HG03066 (cell line): ENCODE data around the gene FAM163A.
"Not testable (repeated sequence)": the region's sequence is repeated elsewhere in the genome, so short reads cannot be mapped to it uniquely, and the experiment has no call there.

Source experiments
- ATAC-seq: cut with Tn5 transposase; IDR thresholded peaks from one replicate; pipeline ENCODE4 v1.9.1; 2021; ENCODE audit warnings: low read depth; ENCODE audit not compliant: unreplicated experiment

Gene FAM163A

DNA sequence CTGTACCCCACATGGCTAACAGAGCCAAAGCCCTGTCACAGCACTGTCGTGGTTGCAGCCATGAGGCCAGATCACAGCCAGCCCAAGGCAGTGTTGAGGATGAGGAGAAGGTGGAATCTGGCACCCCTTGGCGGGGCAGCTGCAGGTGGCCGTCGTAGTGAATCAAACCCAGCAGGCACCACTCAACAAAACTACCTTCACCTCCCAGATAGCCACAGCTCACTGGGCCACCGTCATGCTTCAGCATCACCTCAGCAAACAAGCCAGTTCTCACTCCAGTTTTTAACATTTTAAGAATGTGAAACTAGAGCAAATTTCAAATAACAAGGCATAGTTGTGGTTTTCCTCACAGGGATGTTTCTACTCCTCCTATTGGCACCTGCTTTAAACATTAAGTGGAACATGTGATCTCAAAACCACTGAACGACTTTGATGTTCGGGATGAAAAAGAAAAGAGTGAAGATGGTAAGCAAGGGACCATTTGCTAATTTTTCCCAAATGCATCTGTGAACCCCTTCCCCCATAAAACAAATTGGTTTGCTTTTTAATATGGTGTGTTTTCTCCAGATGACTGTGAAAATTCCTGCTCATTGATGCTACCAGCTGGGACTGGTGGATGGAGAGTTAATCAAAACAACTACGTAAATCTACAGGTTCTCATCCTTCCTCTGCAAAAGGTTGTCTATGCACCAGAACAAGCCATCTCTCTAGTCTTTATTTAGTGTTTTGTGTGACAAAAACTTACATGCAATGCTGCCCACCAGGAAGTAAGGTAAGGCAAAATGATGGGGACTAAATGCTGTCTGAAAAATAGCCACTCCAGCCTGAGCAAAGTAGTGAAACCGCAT is 89.0 kb downstream of the FAM163A start:
- ATAC-seq, result no peak

DNA sequence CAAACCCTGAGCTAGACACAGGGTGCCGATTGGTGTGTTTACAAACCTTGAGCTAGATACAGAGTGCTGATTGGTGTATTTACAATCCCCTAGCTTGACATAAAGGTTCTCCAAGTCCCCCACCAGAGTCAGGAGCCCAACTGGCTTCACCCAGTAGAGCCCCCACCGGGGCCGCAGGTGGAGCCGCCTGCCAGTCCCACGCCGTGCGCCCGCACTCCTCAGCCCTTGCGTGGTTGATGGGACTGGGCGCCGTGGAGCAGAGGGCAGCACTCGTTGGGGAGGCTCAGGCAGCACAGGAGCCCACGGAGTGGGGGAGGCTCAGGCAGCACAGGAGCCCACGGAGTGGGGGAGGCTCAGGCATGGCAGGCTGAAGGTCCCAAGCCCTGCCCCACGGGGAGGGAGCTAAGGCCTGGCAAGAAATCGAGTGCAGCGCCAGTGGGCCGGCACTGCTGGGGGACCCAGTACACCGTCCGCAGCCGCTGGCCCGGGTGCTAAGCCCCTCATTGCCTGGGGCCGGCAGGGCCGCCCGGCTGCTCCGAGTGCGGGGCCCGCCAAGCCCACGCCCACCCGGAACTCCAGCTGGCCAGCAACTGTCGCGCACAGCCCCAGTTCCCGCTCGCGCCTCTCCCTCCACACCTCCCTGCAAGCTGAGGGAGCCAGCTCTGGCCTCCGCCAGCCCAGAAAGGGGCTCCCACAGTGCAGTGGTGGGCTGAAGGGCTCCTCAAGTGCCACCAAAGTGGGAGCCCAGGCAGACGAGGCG is 93.8 kb downstream of the FAM163A start:
- not testable (repeated sequence) for ATAC-seq

DNA sequence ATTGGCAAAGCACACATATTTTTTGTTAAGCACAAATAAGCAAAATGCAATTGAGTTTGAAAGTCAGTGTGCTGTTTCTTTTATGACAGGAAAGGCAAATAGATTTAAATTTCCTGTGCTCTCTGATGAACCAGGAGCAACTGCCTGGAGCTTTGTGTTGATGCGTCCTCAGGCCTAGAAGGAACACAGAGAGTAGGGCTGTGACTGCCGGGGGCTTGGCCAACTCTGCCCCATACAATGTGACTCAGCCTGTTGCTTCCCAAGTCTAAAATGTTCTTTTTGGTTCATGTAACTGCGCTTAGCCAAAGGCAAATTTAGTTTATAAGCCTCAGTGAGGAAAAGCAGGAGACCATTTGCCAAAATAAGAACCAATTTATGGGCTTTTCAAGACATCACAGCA is 97.0 kb downstream of the FAM163A start:
- ATAC-seq, result no peak

DNA sequence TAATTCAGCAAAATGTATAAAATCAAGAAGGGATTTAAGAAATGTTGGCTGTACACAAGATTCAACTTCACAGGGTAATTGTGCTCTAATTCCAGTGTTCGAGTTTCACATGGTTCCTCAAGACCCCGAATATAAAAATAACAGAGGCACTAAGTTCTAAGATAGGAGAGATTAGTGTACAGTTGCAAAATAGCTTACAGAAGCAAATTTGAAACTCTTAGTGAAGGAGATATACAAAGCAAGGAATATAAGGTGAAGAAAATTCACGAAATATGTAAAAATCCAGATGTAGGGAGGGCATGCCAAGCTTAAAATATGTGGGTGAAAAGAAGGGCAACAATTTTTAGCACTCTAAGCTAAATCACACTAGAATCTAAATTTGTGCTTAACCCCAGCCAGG is 105.1 kb downstream of the FAM163A start:
- no peak for ATAC-seq

DNA sequence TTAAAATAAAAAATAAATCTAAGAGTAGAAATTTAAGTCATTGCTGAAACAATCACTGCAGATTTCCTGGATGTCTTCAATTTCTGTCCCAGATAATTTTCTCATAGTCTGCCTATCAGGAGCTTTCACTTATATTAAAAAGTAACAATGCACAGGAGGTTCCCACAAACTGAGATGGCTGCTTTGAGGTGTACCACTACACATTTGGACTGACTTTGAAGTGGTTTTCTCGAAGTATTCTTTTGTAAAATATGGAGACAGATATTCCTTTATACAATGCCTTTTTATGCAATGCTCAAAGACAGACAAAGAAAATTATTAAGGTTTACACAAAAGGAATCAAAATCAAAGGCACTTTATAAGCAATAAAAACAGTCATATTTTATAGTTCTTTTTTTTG is 110.0 kb downstream of the FAM163A start:
- ATAC-seq, result no peak

DNA sequence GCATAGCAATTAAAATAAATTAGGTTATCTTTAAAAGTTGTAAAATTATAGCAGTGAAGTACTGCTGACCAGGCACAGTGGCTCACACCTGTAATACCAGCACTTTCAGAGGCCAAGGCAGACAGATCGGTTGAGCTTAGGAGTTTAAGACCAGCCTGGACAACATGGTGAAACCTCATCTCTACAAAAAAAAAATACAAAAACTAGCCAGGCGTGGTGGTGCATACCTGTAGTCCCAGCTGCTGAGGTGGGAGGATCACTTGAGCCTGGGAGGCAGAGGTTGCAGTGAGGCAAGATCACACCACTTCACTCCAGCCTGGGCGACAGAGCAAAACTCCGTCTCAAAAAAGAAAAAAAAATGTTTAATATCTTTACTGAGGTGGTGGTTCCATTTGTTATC is 112.7 kb downstream of the FAM163A start:
- not testable (repeated sequence) for ATAC-seq

DNA sequence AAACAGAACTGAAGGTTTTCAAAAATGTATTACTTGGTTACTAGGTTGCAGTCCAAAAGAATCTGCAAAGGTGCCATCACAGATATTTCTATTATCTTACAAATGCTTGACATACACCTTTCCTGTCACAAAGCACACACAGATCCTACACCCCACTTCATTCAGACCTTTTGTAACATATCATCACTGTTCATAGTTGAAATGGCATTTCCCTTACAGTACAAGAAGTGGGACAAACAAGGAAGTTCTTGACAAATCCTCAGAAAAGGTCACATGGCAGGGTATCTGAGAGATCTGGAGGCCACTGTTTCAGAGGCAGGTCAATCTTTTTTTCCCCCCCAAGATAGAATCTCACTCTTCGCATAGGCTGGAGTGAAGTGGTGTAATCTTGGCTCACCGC is 113.2 kb downstream of the FAM163A start:
- no peak for ATAC-seq

DNA sequence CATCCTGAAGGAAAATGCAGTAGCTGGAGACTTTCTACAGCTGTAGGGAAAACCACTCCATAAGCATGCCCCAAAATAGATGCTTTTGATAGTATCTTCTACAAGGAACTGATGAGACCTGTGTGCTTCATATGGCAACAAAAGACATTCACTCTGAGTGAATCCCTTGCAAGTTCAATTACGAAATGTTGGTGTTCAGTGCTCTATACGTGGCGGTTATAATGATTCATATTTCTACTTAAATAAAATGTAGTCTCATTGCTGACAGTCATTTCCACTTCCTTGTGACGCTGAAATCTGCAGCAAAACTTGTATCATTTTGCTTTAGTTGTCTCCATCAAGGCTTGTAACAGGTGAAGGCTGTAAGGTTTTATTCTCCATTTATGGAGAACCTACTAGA is 113.9 kb downstream of the FAM163A start:
- no peak for ATAC-seq

DNA sequence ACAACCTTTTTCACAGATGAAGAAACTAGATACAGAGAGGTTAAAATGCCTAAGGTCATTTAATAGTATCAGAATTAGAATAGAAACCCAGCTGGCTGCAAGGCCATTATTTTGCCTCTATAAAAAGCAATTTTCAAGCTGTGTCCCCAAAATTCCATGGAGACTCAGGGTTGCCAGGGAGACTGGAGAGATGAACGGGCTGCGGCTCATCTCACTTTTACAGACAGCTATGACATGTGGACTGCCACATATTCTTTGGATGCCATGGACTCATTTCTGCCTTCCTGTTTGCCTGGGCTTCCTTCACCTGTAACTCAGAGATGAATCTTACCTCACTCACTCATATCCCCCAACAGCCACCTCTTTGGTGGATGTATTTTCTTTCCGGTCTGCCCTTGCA is 117.6 kb downstream of the FAM163A start:
- ATAC-seq, result no peak

DNA sequence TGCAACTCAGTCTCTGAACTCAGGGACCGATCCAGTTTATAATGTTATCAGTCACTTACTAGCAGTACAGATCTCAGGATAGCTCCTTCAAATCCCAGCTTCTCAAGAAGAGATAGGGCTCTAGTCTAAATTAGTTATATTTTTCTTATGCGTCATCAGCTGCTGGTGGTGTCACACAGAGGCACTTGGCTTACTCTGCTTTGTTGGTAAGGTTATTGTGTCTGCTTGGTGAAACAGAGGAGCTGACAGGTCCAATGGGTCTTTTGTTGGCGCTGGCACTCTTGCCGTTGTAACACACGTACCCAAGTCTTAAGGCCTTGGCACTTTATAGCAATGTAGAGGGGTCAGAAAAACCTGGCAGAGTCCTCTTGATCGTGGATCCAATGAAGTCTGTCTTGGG is 122.3 kb downstream of the FAM163A start:
- ATAC-seq, result no peak
